GM13977 (cell line): ENCODE measurements around the gene KRTAP4-8.
"Not testable (repeated sequence)": the region's sequence is repeated elsewhere in the genome, so short reads cannot be mapped to it uniquely, and the experiment has no call there.

ENCODE experiments used
- DNase-seq: peaks from one replicate; pipeline ENCODE4 v3.0.0; 2012; ENCODE audit warnings: low spot score
- CTCF ChIP-seq: IDR thresholded peaks from 2 replicates; pipeline ENCODE4 v1.5.1; 2012; ENCODE audit warnings: mild to moderate bottlenecking, control low read depth; ENCODE audit not compliant: insufficient read depth; ENCODE audit errors: extremely low read depth, missing control alignments
- in situ Hi-C: fragments of 300-500 bp; cut with MboI; formaldehyde crosslinking; loops from one replicate; pipeline ENCODE4 v1.12.0; 2022; ENCODE audit warnings: low sequenced_read_pairs, low pct_unique_long_range_greater_than_20kb, mixed read lengths, inconsistent platforms; ENCODE audit not compliant: unreplicated experiment

Gene KRTAP4-8

GRCh38 chr17:41107941-41108450 is 10.1 kb upstream of the KRTAP4-8 start:
- in situ Hi-C loops, result no loop called here
- no peak for DNase-seq
- TF ChIP-seq CTCF, result no peak

- in situ Hi-C loops, DNase-seq: not testable (repeated sequence)
Measured at GRCh38 chr17:41105347-41105746, 7.4 kb upstream of the KRTAP4-8 start, which contains the start of gene KRTAP4-9. KRTAP4-9 (plus strand) TSS chr17:41105389; CDS start chr17:41105389, 0 bp downstream.

GRCh38 chr17:41104386-41105038 is 6.6 kb upstream of the KRTAP4-8 start:
- in situ Hi-C loops, DNase-seq: not testable (repeated sequence)

GRCh38 chr17:41103896-41104295 is 6.0 kb upstream of the KRTAP4-8 start:
- in situ Hi-C loops, result no loop called here
- DNase-seq, result no peak
- TF ChIP-seq CTCF, result no peak

- no peak for DNase-seq
- in situ Hi-C loops, result no loop called here
- no peak for TF ChIP-seq CTCF
Measured at GRCh38 chr17:41101586-41102259, 3.8 kb upstream of the KRTAP4-8 start, which contains the start of gene KRTAP4-16. KRTAP4-16 (minus strand) TSS chr17:41102209; CDS start chr17:41102209, 0 bp downstream.

GRCh38 chr17:41099682-41100480 is 1.9 kb upstream of the KRTAP4-8 start:
- in situ Hi-C loops, DNase-seq: not testable (repeated sequence)

GRCh38 chr17:41098481-41098880 is 539 bp upstream of the KRTAP4-8 start:
- TF ChIP-seq CTCF, result no peak
- no peak for DNase-seq
- in situ Hi-C loops, result no loop called here

GRCh38 chr17:41096055-41096454 is 1.9 kb downstream of the KRTAP4-8 start:
- no peak for TF ChIP-seq CTCF
- in situ Hi-C loops, result no loop called here
- no peak for DNase-seq

- DNase-seq, in situ Hi-C loops: not testable (repeated sequence)
Measured at GRCh38 chr17:41088760-41089352, 9.1 kb downstream of the KRTAP4-8 start.

- DNase-seq, in situ Hi-C loops: not testable (repeated sequence)
Measured at GRCh38 chr17:41084100-41084856, 13.7 kb downstream of the KRTAP4-8 start, which contains the start of gene KRTAP4-7. KRTAP4-7 (plus strand) TSS chr17:41084150; CDS start chr17:41084207, 57 bp downstream.
